ENCODE measurements around the gene VAMP2.

The VAMP2 gene

GRCh38 chr17:8162233-8162996 is at the start of gene VAMP2:
VAMP2 (minus strand) TSS chr17:8162948; CDS start chr17:8162879, 69 bp downstream.
- peak; percentile 69 for DNase-seq (ENCODE audit: low spot score)

GRCh38 chr17:8210761-8211458 is 48.2 kb upstream of the VAMP2 start:
- DNase-seq (ENCODE audit: low spot score) = no peak

GRCh38 chr17:8209907-8210760 is 47.4 kb upstream of the VAMP2 start, which contains the start of gene AURKB:
AURKB (minus strand) TSS chr17:8210575; CDS start chr17:8210224, 351 bp downstream.
- peak; percentile 99 for DNase-seq (ENCODE audit: low spot score)

GRCh38 chr17:8206536-8206935 is 43.8 kb upstream of the VAMP2 start:
- DNase-seq (ENCODE audit: low spot score) = no peak

- no peak for DNase-seq (ENCODE audit: low spot score)
Measured at GRCh38 chr17:8204761-8205555, 42.2 kb upstream of the VAMP2 start.

- DNase-seq (ENCODE audit: low spot score) = peak; percentile 69
Measured at GRCh38 chr17:8192070-8192815, 29.5 kb upstream of the VAMP2 start.

GRCh38 chr17:8190506-8190905 is 27.8 kb upstream of the VAMP2 start:
- no peak for DNase-seq (ENCODE audit: low spot score)

- DNase-seq (ENCODE audit: low spot score) = peak; percentile 95
Measured at GRCh38 chr17:8189711-8190477, 27.1 kb upstream of the VAMP2 start, which contains the start of gene BORCS6. BORCS6 (minus strand) TSS chr17:8190180; CDS start chr17:8190140, 40 bp downstream.

GRCh38 chr17:8189041-8189710 is 26.4 kb upstream of the VAMP2 start:
- no peak for DNase-seq (ENCODE audit: low spot score)

- DNase-seq (ENCODE audit: low spot score) = no peak
Measured at GRCh38 chr17:8188263-8188839, 25.6 kb upstream of the VAMP2 start.

- DNase-seq (ENCODE audit: low spot score) = peak; percentile 92
Measured at GRCh38 chr17:8187517-8188262, 24.9 kb upstream of the VAMP2 start.

GRCh38 chr17:8186787-8187516 is 24.2 kb upstream of the VAMP2 start:
- peak; percentile 72 for DNase-seq (ENCODE audit: low spot score)

GRCh38 chr17:8186446-8186786 is 23.7 kb upstream of the VAMP2 start:
- no peak for DNase-seq (ENCODE audit: low spot score)

GRCh38 chr17:8185582-8186445 is 23.1 kb upstream of the VAMP2 start:
- peak; percentile 67 for DNase-seq (ENCODE audit: low spot score)

GRCh38 chr17:8176998-8177731 is 14.4 kb upstream of the VAMP2 start:
- no peak for DNase-seq (ENCODE audit: low spot score)
